GM21619 (cell line): Measurements from ENCODE around the gene MNAT1.
"Not testable (repeated sequence)": the region's sequence is repeated elsewhere in the genome, so short reads cannot be mapped to it uniquely, and the experiment has no call there.

ENCODE experiments used
- ATAC-seq: cut with Tn5 transposase; IDR thresholded peaks from one replicate; pipeline ENCODE4 v1.9.1; 2021; ENCODE audit not compliant: unreplicated experiment

The MNAT1 gene

GRCh38 chr14:60867503-60868172 is 133.1 kb downstream of the MNAT1 start:
- no peak for ATAC-seq

GRCh38 chr14:60878121-60878520 is 143.6 kb downstream of the MNAT1 start:
- ATAC-seq = no peak

- ATAC-seq = no peak
These were observed 144.0 kb downstream of the MNAT1 start for GRCh38 chr14:60878536-60878935.

- no peak for ATAC-seq
These were observed 147.7 kb downstream of the MNAT1 start for GRCh38 chr14:60882219-60882618.

GRCh38 chr14:60884134-60884533 is 149.6 kb downstream of the MNAT1 start:
- ATAC-seq = no peak

GRCh38 chr14:60890636-60891035 is 156.1 kb downstream of the MNAT1 start:
- ATAC-seq = not testable (repeated sequence)

GRCh38 chr14:60893911-60894310 is 159.3 kb downstream of the MNAT1 start:
- no peak for ATAC-seq

GRCh38 chr14:60904381-60904780 is 169.8 kb downstream of the MNAT1 start:
- ATAC-seq = no peak

GRCh38 chr14:60905923-60906322 is 171.4 kb downstream of the MNAT1 start:
- ATAC-seq = no peak

GRCh38 chr14:60915781-60916180 is 181.2 kb downstream of the MNAT1 start:
- ATAC-seq = no peak

- no peak for ATAC-seq
These were observed 187.5 kb downstream of the MNAT1 start for GRCh38 chr14:60922050-60922449.

- no peak for ATAC-seq
These were observed 190.7 kb downstream of the MNAT1 start for GRCh38 chr14:60925286-60925685.

- ATAC-seq = peak; percentile 92
These were observed 191.4 kb downstream of the MNAT1 start for GRCh38 chr14:60926002-60926401.

GRCh38 chr14:60931218-60931617 is 196.7 kb downstream of the MNAT1 start:
- no peak for ATAC-seq

GRCh38 chr14:60933920-60934655 is 199.5 kb downstream of the MNAT1 start:
- no peak for ATAC-seq

GRCh38 chr14:60935319-60935718 is 200.8 kb downstream of the MNAT1 start:
- no peak for ATAC-seq

- ATAC-seq = no peak
These were observed 209.1 kb downstream of the MNAT1 start for GRCh38 chr14:60943637-60944032.

- ATAC-seq = no peak
These were observed 209.6 kb downstream of the MNAT1 start for GRCh38 chr14:60944204-60944603.

- no peak for ATAC-seq
These were observed 211.4 kb downstream of the MNAT1 start for GRCh38 chr14:60945984-60946383.

- ATAC-seq = no peak
These were observed 212.2 kb downstream of the MNAT1 start for GRCh38 chr14:60946773-60947172.

GRCh38 chr14:60951776-60952435 is 217.3 kb downstream of the MNAT1 start:
- no peak for ATAC-seq

- ATAC-seq = no peak
These were observed 221.6 kb downstream of the MNAT1 start for GRCh38 chr14:60956202-60956601.
